GM21528 (cell line): ENCODE results near the gene NMNAT3.

ENCODE experiments used
- ATAC-seq: cut with Tn5 transposase; IDR thresholded peaks from one replicate; pipeline ENCODE4 v1.9.1; 2021; ENCODE audit warnings: mild to moderate bottlenecking, moderate library complexity; ENCODE audit not compliant: unreplicated experiment, low FRiP score

Gene NMNAT3

DNA sequence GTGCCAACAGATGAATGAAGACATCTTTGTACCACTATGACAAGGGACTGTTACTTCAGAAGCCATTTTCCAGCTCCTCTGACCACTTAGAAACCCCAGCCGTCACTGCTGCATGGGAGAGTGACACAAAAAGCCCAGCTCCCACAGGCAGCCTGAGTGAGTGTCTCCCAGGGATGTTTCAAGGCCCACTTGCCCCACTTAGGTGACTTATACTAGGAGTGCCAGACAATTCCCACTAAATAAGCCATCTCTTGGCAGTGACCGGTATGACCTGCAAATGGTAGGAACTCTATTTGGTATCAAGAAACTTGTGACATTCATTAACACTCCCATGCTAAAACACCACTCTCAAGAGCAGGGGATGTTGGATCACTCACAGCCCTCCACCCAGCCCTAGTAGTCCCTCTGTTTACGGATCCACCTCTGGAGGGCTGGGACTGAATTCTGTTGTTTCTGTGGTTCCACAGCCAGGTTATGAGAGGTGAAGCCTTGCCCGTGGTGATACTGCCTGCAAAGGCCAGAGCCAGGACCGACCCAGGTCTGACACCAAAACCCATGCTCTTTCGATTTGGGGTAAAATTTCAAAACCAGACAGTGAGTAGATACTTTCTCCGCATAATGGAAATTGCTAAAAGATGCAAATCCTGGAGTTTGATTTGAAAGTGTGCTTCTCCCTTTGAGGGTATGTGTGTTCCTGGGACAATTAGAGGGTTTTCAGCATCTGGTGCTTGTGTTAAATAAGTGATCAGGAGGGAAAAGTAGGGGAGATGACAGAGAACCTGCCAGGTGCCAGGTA is 152.7 kb downstream of the NMNAT3 start:
- ATAC-seq, result no peak

DNA sequence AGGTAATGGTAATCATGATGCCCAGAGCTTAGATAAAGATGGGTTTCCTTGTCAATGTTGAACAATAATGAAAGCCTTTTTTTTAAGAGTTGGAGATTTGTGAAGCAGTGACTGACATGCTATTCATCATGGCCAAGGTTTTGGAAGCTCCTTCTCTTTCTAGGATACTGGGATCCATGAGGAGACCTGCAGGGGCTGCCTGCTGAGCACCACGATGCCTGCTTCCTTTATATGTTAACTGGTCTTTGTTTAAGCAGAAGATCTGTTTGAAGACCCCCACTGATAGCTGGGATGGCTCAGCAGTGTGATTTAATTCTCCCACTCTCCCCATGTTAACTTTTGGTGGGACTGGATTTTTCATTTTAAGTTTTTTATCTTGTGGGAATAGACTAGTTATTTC is 154.1 kb downstream of the NMNAT3 start:
- ATAC-seq, result no peak

DNA sequence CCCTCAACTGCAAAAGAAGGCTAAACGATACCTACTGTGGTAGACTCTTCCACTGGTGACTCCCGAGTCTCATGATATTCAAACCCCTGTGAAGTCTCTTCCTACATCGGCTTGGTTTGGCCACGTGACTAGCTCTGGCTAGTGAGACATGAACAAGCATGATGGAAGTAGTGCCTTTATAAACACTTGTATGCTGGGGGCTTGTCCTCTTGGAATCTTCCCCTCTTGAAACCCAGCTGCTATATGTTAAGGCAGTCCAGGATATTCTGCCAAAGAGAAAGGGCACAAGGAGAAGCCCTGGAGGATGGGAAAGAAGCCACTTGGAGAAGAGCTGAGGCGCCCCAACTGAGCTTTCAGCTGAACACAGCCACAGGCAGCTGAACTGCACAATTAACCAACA is 154.6 kb downstream of the NMNAT3 start:
- ATAC-seq, result no peak

- no peak for ATAC-seq
Observed at GRCh38 chr3:139522421-139522820, 155.4 kb downstream of the NMNAT3 start.

DNA sequence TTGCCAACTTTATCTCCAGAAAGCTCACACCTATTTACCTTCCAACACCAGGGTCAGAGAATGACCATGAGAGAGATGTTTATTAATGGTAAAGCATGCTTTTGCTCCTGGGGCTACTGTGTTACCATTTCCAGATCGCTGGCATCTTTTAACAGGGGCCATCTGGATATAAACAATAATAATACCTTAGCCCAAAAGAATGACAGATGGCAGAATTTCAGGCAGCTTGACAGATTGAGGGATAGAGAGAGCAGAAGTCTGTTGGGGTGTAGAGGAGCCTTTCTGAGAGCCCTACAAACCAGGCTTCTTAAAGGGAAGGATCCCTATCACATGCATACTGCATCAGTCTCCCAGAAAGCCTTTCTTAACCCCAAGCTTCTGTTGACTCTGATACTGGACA is 156.0 kb downstream of the NMNAT3 start:
- no peak for ATAC-seq

DNA sequence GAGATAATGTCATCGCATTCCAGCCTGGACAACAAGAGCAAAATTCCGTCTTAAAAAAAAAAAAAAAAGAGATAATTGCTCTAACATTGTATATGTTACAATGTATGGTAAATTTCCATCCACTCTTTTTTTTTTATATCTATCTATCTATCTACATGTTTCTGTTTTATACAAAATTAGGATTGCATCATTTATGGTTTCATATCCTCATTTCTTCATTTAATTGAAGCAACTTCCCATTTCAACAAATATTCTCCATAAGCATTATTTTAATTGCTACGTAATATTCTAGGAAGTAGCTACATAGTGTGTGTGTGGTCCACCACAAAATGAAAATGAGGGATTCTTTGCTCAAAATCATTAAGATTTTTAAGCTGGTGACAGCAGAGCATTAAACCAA is 156.6 kb downstream of the NMNAT3 start:
- ATAC-seq, result no peak

GRCh38 chr3:139519998-139520737 is 157.6 kb downstream of the NMNAT3 start:
- ATAC-seq, result no peak

DNA sequence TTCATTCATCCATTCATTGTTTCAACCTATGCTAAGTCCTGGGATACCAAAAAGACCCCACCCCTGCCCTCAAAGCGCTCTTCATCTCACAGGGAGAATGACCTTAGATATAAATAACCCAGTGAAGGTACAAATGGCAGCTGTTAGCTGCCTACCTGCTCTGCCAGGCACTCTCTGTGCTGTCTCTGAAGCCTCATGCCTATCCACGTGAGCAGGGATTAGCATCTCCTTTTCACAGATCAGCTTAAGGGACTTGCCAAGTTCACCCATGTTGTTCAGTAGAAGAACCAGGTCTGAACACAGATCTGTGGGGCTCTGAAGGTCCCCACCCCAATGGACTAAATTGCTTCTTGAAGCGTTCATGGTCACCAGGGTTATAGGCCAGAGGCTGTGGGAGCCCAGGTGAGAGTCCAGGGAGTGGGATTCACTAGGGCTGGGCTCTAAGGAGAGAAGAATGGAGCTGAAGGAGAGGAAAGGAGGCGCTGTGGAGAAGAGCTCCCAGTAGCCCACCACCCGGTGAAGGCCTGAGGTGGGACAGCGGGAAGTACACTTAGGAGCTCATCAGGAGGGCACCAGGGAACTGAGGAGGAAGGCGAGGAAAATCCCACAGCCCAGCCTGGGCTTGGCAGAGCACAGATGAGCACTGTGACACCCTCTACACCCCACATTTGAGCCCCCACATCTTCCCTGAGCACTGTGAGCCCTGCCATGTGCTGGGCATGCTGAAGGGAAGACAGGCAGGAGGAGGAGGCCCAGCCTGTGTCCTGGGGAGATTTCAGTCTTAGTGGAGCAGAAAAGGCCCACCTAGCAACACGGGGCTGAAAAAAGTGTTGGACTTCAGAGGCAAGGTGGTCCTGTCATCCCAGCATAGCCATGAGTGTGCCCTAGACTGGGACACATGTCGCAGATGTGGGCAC is 158.6 kb downstream of the NMNAT3 start:
- no peak for ATAC-seq

- no peak for ATAC-seq
Observed at GRCh38 chr3:139518306-139518705, 159.5 kb downstream of the NMNAT3 start.

DNA sequence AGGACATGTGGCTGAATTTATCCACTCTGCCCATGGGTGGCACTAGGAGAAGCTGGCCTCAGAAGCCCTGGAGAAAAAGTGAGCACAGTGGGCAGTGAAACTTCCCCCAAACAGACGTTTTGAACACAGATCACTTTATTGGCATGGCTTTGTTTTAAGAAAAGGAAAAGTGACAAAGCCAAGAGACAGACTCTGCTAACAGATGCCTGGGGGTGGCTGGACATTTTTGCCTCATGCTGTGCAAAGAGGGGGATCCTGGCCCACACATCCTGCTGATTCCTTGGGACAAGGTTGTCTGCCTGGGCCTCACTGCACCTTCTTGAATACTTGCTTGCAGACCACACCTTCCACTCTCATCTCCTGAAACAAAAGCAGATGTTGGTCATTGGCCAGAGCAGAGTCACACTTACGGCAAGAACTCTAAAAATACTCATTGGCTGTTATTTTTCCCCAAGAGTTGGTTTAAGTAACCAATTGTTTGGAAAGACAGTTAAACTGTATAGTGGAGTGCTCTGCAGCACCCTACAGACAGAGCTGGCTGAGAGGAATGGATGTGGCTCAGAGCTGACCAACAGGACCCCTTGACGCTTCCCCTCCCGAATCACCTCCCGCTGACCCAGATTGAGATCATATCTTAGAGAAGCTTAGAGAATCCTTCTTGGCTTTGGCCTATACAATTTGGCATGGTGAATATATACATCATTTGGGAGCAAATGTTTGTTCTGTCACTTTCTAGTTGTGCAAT is 160.3 kb downstream of the NMNAT3 start:
- no peak for ATAC-seq

GRCh38 chr3:139514741-139515140 is 163.0 kb downstream of the NMNAT3 start:
- no peak for ATAC-seq
